Activated naive CD4-positive, alpha-beta T cell treated with anti-CD3 and anti-CD28 coated beads, Interleukin-2, amount 50 U/mL, for 72 hours (primary cell): Measurements from ENCODE around the gene CAPZA2. TPM values are rescaled to one million over a fixed set of nuclear protein-coding genes. Genes with fewer than 3 reads are reported as not detected.
"Not testable (repeated sequence)": the region's sequence is repeated elsewhere in the genome, so short reads cannot be mapped to it uniquely, and the experiment has no call there.

ENCODE experiments used
- ATAC-seq, 2 donors: fragments of 150-1000 bp; cut with Tn5 transposase; 2 replicates each; pipeline ENCODE4 v1.10.0; 2021; ENCODE audit warnings: mild to moderate bottlenecking in 2 of 2, moderate library complexity in 2 of 2
- DNase-seq, 2 donors: peaks; one replicate each; pipeline ENCODE4 v3.0.0; 2021 to 2022; ENCODE audit warnings: low spot score in 2 of 2
- H3K27ac Mint-ChIP-seq, 2 donors: one replicate each; pipeline ENCODE4 v1.8.0; 2022; ENCODE audit warnings: mild to moderate bottlenecking in 2 of 2, mixed read lengths in 2 of 2
- H3K36me3 Mint-ChIP-seq, 2 donors: one replicate each; pipeline ENCODE4 v1.8.0; 2022; ENCODE audit warnings: mixed read lengths in 2 of 2
- H3K9me3 Mint-ChIP-seq, 2 donors: one replicate each; pipeline ENCODE4 v1.8.0; 2022; ENCODE audit warnings: mixed read lengths in 2 of 2
- total RNA-seq, 2 donors: library from RNA; stranded (reverse); gene quantifications; one replicate each; pipeline ENCODE4 v1.2.3, GENCODE V29; 2022

Gene CAPZA2
- total RNA-seq: 100 to 1,000 TPM in 1 of 2 donors, 10 to 100 TPM in 1; 97.3 to 148 TPM

GRCh38 chr7:116862234-116862950, at the start of gene CAPZA2:
Gene CAPZA2, plus strand, starts transcription at chr7:116862587. Its CDS starts 25 bp downstream, at chr7:116862612.
- no peaks in the 10 kb centered on the region for H3K9me3 Mint-ChIP-seq
- H3K27ac Mint-ChIP-seq: peak within 1 kb of the TSS; percentile 98 to 100
- peaks cover 8 to 12% of the 10 kb centered on the region in 2 donors for H3K36me3 Mint-ChIP-seq
- peak; percentile 95 to 97 for DNase-seq
- peak; percentile 90 to 93 for ATAC-seq

GRCh38 chr7:116812860-116813259, 49.5 kb upstream of the CAPZA2 start:
- Mint-ChIP-seq H3K9me3 (no peaks in the 10 kb centered on the region), H3K36me3 (no peaks in the 10 kb centered on the region), H3K27ac (no peak overlapping the region)
- ATAC-seq (no peak), DNase-seq (no peak)

DNA sequence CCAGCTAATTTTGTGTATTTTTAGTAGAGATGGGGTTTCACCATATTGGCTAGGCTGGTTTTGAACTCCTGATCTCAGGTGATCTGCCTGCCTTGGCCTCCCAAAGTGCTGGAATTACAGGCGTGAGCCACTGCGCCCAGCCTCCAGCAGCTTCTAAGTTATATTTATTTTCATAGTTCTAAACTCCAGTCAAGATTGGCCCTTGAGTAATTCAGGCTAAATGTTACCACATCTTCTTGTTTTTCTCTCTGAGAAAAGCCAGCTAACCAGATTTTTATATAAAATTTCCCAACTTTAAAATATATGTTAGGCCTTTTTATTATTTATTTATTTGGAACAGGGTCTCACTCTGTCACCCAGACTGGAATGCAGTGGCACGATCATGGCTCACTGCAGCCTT, 49.0 kb upstream of the CAPZA2 start:
- H3K27ac Mint-ChIP-seq, DNase-seq, H3K9me3 Mint-ChIP-seq, ATAC-seq, H3K36me3 Mint-ChIP-seq: not testable (repeated sequence)

GRCh38 chr7:116815041-116815440, 47.3 kb upstream of the CAPZA2 start:
- H3K27ac Mint-ChIP-seq: no peak overlapping the region
- DNase-seq (no peak), ATAC-seq (no peak)
- H3K9me3 Mint-ChIP-seq: no peaks in the 10 kb centered on the region
- H3K36me3 Mint-ChIP-seq: no peaks in the 10 kb centered on the region

DNA sequence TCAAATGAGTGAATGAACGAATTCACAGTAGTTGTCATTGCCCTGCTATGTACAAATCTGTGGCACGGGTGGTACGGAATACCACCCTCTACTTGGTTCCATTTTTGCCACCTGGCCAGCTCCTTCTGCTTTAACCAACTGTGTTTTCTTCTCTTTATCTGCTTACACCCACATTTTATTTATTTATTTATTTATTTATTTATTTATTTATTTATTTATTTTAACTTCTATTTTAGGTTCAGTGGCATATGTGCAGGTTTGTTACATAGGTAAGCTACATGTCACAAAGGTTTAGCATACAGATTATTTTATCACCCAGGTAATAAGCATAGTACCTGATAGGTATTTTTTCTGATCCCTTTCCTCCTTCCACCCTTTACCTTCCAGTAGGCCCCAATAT, 42.2 kb upstream of the CAPZA2 start:
- Mint-ChIP-seq H3K27ac (no peak overlapping the region), H3K9me3 (peaks cover 0 to 8% of the 10 kb centered on the region in 2 donors), H3K36me3 (no peaks in the 10 kb centered on the region)
- DNase-seq (no peak), ATAC-seq (no peak)

GRCh38 chr7:116821647-116822046, 40.7 kb upstream of the CAPZA2 start:
- H3K9me3 Mint-ChIP-seq: peaks cover 0 to 12% of the 10 kb centered on the region in 2 donors
- not testable (repeated sequence) for DNase-seq, H3K36me3 Mint-ChIP-seq, H3K27ac Mint-ChIP-seq, ATAC-seq

- no peaks in the 10 kb centered on the region for H3K36me3 Mint-ChIP-seq
- DNase-seq (no peak), ATAC-seq (no peak)
- no peak overlapping the region for H3K27ac Mint-ChIP-seq
- H3K9me3 Mint-ChIP-seq: peaks cover 0 to 12% of the 10 kb centered on the region in 2 donors
Observed at GRCh38 chr7:116824449-116824848, 37.9 kb upstream of the CAPZA2 start.

- Mint-ChIP-seq H3K9me3 (peaks cover 0 to 12% of the 10 kb centered on the region in 2 donors), H3K27ac (no peak overlapping the region)
Observed at GRCh38 chr7:116828281-116828680, 34.1 kb upstream of the CAPZA2 start.

GRCh38 chr7:116829041-116829440, 33.3 kb upstream of the CAPZA2 start:
- Mint-ChIP-seq H3K9me3 (peaks cover 0 to 11% of the 10 kb centered on the region in 2 donors), H3K36me3 (no peaks in the 10 kb centered on the region), H3K27ac (no peak overlapping the region)
- DNase-seq: no peak
- no peak for ATAC-seq

More at GRCh38 chr7:116828281-116828680, 34.1 kb upstream of the CAPZA2 start:
- H3K36me3 Mint-ChIP-seq: no peaks in the 10 kb centered on the region
- no peak for DNase-seq
- no peak for ATAC-seq

GRCh38 chr7:116829493-116829892, 32.9 kb upstream of the CAPZA2 start:
- H3K9me3 Mint-ChIP-seq: peaks cover 0 to 7% of the 10 kb centered on the region in 2 donors
- DNase-seq: no peak
- no peak for ATAC-seq
- no peaks in the 10 kb centered on the region for H3K36me3 Mint-ChIP-seq
- H3K27ac Mint-ChIP-seq: no peak overlapping the region

GRCh38 chr7:116832692-116833091, 29.7 kb upstream of the CAPZA2 start:
- Mint-ChIP-seq H3K27ac (no peak overlapping the region), H3K36me3 (no peaks in the 10 kb centered on the region), H3K9me3 (no peaks in the 10 kb centered on the region)
- DNase-seq (no peak), ATAC-seq (no peak)

- no peak for DNase-seq
- peak; percentile 39 to 71 for ATAC-seq
- Mint-ChIP-seq H3K36me3 (no peaks in the 10 kb centered on the region), H3K9me3 (no peaks in the 10 kb centered on the region), H3K27ac (no peak overlapping the region)
Observed at GRCh38 chr7:116834815-116835504, 27.4 kb upstream of the CAPZA2 start.

GRCh38 chr7:116836048-116836447, 26.3 kb upstream of the CAPZA2 start:
- no peak for DNase-seq
- Mint-ChIP-seq H3K36me3 (no peaks in the 10 kb centered on the region), H3K9me3 (no peaks in the 10 kb centered on the region), H3K27ac (no peak overlapping the region)
- ATAC-seq: no peak

- no peaks in the 10 kb centered on the region for H3K36me3 Mint-ChIP-seq
- H3K27ac Mint-ChIP-seq: no peak overlapping the region
- no peak for DNase-seq
- ATAC-seq: no peak
- no peaks in the 10 kb centered on the region for H3K9me3 Mint-ChIP-seq
Observed at GRCh38 chr7:116836911-116837310, 25.5 kb upstream of the CAPZA2 start.

GRCh38 chr7:116837586-116837985, 24.8 kb upstream of the CAPZA2 start:
- H3K27ac Mint-ChIP-seq: no peak overlapping the region
- no peaks in the 10 kb centered on the region for H3K9me3 Mint-ChIP-seq
- no peak for DNase-seq
- no peaks in the 10 kb centered on the region for H3K36me3 Mint-ChIP-seq
- no peak for ATAC-seq

DNA sequence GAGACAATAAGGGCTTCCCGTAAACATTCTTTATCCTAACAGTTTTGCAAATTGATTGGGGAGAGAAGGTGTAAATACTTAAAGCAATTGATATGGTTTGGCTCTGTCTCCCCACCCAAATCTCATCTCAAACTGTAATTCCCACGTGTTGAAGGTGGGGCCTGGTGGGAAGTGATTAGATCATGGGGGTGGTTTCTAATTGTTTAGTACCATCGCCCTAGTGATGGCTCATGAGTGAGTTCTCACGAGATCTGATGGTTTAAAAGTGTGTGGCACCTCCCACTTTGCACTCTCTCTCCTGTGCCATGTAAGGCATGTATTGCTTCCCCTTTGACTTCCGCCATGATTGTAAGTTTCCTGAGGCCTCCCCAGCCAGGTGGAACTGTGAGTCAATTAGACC, 22.1 kb upstream of the CAPZA2 start:
- H3K9me3 Mint-ChIP-seq: no peaks in the 10 kb centered on the region

DNA sequence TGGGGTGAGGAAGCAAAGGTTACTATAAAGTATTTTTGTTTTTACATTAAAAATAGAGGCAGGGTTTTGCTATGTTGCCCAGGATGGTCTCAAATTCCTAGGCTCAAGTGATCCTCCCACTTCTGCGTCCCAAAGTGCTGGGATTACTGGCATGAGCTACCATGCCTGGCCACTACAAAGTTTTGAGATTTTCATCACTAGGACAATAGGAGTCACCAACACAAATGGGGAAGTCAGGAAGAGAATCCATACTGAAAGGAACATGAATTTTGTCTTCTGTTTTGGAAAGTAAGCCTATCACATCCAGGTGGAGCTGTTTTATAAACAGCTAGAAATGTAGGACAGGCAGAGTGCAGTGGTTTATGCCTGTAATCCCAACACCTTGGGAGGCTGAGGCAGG, 20.0 kb upstream of the CAPZA2 start:
- ATAC-seq: no peak
- no peaks in the 10 kb centered on the region for H3K36me3 Mint-ChIP-seq
- DNase-seq: no peak
- H3K27ac Mint-ChIP-seq: no peak overlapping the region
- no peaks in the 10 kb centered on the region for H3K9me3 Mint-ChIP-seq

More for the DNA sequence above, 22.1 kb upstream of the CAPZA2 start:
- ATAC-seq (no peak), DNase-seq (no peak)
- H3K36me3 Mint-ChIP-seq: no peaks in the 10 kb centered on the region
- no peak overlapping the region for H3K27ac Mint-ChIP-seq

DNA sequence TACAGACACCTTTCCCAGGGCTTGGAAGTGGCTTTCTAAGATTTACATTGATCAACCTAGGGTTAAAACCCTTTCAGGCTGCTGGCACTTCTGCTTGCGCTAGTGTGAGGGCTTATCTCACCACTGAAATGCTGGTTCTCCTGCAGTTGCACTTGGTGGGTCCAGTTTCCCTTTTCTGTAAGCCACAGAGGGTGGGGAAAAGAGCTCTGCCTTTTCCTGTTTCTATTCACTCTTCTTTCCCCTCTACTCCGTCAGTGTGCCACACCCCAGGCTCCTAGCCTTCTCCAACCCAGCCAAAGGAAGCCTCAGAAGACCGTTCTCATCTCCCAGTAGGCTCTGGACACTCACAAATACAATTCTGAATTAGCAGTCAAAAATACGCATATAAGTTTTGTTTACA, 19.0 kb upstream of the CAPZA2 start:
- no peak overlapping the region for H3K27ac Mint-ChIP-seq
- no peaks in the 10 kb centered on the region for H3K36me3 Mint-ChIP-seq
- ATAC-seq (no peak), DNase-seq (no peak)
- no peaks in the 10 kb centered on the region for H3K9me3 Mint-ChIP-seq
